Transverse colon (tissue), 4 donors: ENCODE results near the gene CABLES2.

Experiments
- CTCF ChIP-seq, 5 experiments: fragments of 200-600 bp in 3 of 5; fragments of 450-650 bp in 2 of 5; sonication (generic) in 3 of 5; IDR thresholded peaks; 1 replicate in 2 of 5; 2 replicates in 3 of 5; pipeline ENCODE4 v1.5.1; 2016 to 2017; ENCODE audit warnings: antibody characterized with exemption in 5 of 5, inconsistent platforms in 3 of 5, mild to moderate bottlenecking in 2 of 5, moderate library complexity in 1 of 5
- EP300 ChIP-seq: sonication (generic); formaldehyde crosslinking; IDR thresholded peaks from one replicate; pipeline ENCODE4 v1.6.1; 2017; ENCODE audit warnings: antibody characterized with exemption, low read depth
- POLR2AphosphoS5 ChIP-seq, 3 donors: sonication (generic); formaldehyde crosslinking; IDR thresholded peaks; one replicate each; pipeline ENCODE4 v1.6.1; 2016; ENCODE audit warnings: antibody characterized with exemption in 3 of 3

- TF ChIP-seq CTCF (IDR thresholded peaks at IDR 0.05) (peak in 2 of 5 experiments; percentile 8 to 15), POLR2AphosphoS5 (IDR thresholded peaks at IDR 0.05) (no peak), EP300 (no peak)
Measured at GRCh38 chr20:62413896-62414481, 6.9 kb upstream of the CABLES2 start.
